ENCODE measurements around the gene PTCHD1.
A peak's percentile ranks its signal among the peaks of the same experiment; 100 is the strongest.

Gene PTCHD1

DNA sequence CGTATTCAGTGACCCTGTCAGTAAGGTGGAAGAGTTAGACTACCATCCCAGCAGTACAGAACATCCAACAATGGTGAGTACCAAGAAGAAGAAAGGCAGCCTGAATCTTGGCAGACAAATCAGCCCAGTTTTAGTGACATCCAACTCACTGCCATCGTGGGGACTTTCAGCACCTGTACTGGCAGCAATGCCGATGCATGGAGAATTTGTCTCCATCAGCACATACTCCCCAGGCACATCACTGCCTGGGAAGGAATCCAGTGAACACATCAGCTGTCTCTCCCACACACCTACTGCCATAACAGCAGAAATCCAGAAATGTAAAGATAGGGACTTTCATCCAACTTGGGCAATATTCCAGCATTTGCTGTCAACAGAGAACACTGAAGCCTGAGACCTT is 29.8 kb downstream of the PTCHD1 start:
- DNase-seq, result no peak

DNA sequence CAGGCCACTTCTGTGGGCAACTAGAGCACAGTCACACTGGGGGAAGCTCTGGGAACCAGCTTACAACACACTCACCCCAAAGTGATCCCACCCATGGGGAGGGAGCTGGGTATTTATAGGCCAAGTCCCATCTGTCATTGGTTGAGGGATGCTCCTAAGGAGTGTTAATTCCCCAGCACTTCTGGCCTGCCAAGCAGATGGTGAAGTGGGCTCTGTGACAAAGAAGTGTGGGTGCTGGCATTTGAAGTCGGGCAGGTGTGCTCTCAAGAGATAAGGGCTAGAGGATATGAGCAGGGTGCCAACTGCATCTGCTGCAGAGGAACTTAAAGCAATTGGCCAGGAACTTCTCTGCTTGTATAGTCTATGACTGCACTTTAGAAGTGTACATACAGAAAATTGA is 30.9 kb downstream of the PTCHD1 start:
- peak; percentile 54 for DNase-seq

- DNase-seq, result peak; percentile 19
Measured at GRCh38 chrX:23366914-23367313, 32.3 kb downstream of the PTCHD1 start.

GRCh38 chrX:23369027-23369426 is 34.4 kb downstream of the PTCHD1 start:
- no peak for DNase-seq

GRCh38 chrX:23372220-23372902 is 37.7 kb downstream of the PTCHD1 start:
- no peak for DNase-seq

DNA sequence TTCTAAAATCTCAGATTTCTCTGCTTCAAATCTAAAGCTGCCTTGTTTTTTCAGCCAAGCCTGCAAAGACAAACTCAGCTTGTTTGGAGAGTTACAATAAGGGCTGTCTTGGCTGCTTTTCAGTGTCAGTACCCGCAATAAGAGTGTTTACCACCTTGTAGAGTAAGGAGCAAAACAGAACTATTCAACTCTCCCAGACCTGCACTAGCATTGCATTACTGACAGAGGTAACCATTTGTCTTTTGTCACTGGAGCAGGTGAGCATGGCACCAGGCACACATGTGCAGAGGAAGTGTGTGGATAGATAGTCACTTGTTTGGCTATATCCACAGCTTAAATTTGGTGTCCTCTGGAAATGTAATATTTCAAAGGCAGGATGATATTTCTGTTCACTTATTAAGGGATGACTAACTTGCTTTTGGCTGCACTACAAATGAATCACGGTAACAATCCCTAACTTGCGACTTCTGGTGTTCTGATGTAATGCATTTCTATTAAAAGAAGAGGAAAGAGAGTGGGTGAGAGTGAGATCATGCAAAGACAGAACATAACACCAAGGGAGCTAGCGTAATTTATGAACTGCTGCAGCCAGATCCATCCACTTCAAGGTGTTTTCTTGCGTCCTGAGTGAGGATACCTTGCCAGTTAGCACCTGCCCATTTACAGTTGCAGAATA is 38.6 kb downstream of the PTCHD1 start:
- no peak for DNase-seq

GRCh38 chrX:23374291-23374690 is 39.6 kb downstream of the PTCHD1 start:
- DNase-seq, result no peak

- no peak for DNase-seq
Measured at GRCh38 chrX:23376581-23376980, 41.9 kb downstream of the PTCHD1 start.

- no peak for DNase-seq
Measured at GRCh38 chrX:23380581-23380980, 45.9 kb downstream of the PTCHD1 start.

- DNase-seq, result peak; percentile 17
Measured at GRCh38 chrX:23381099-23382087, 46.7 kb downstream of the PTCHD1 start.

- DNase-seq, result no peak
Measured at GRCh38 chrX:23382572-23382971, 47.9 kb downstream of the PTCHD1 start.

DNA sequence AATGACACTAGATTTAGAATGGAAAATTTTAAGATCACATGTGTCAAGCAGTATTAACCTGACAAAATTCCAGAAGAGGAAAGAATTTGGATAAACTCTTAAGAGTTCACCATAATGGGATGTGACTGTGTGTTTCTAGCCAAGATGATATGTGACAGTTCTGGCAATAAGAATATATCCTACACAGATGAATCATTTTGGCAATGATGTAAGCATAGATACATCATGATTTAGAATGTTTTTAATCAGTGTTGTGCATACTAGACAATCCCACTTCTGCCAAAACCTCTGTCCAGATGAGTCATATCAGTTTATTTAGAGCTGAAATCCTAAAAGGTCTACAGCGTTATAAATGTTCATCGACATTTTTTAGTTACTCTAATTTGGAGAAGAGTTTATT is 48.8 kb downstream of the PTCHD1 start:
- no peak for DNase-seq

- no peak for DNase-seq
Measured at GRCh38 chrX:23385242-23385641, 50.6 kb downstream of the PTCHD1 start.

GRCh38 chrX:23386260-23386659 is 51.6 kb downstream of the PTCHD1 start:
- no peak for DNase-seq

GRCh38 chrX:23386726-23387125 is 52.1 kb downstream of the PTCHD1 start:
- no peak for DNase-seq

- no peak for DNase-seq
Measured at GRCh38 chrX:23387550-23388184, 53.0 kb downstream of the PTCHD1 start.

DNA sequence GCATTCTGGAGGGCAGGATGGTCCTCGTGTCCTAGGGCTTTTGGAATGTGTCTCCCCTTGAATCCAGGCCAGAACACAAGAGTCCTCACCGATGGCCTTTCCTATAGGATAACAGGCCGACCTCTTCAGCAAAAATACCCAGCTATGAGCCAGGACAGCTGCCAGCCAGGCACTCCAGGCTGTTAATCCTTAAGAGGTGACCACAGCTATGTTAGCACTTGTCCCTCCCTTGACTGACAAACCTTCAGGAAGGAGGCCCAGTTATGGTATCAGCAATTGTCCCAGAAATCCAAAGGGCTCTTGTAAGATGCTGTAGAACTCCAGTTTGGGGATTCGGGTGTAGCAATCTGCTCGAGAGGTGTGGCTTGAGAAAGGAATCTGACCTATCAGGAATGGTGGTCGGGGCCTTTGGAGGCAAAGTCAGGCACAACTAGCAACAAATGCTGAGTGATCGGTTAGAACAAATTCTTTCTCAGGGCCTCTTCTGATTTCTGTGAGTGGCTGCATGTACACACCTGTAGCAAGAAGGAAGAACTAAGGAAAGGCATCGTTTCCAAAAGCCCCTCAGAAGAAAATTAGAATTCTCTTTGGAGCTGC is 54.6 kb downstream of the PTCHD1 start:
- DNase-seq, result no peak

GRCh38 chrX:23390979-23391378 is 56.3 kb downstream of the PTCHD1 start:
- no peak for DNase-seq

DNA sequence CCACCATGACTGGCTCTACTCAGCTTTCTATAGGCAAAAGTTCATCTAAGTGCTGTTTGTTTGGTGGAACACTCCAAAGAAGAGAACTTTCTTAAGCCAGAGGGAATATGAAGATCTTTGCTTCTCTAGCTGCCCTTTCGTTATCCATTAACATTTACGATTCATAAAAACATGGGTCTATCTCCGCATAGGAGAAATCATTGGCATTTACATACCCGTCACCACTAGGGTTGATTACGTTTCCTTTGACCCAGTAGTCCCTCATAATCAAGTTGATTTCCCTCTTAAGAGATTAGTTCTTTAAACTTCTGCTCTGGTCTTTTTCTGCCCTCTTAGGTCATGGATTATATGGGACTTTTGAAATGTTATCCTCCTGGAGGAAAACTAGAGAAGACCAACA is 57.5 kb downstream of the PTCHD1 start:
- no peak for DNase-seq

DNA sequence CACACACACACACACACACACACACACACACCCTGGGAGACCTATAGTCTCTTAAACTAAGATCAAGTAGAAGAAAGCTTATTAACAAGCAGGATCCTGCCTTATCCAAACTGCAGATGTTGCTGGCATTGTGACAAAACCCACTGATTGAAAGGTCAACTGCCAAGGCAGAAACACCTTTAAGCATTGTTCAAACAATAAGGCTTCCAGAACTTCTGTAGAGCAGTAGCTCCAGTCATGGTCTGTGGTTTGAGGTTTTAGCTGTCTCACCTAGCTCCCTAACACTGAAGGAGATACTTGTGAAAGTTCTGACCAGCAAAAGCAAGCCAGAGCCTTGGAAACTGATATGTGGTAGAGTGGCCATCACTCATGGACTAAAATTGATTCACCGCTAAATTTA is 59.8 kb downstream of the PTCHD1 start:
- peak; percentile 51 for DNase-seq

DNA sequence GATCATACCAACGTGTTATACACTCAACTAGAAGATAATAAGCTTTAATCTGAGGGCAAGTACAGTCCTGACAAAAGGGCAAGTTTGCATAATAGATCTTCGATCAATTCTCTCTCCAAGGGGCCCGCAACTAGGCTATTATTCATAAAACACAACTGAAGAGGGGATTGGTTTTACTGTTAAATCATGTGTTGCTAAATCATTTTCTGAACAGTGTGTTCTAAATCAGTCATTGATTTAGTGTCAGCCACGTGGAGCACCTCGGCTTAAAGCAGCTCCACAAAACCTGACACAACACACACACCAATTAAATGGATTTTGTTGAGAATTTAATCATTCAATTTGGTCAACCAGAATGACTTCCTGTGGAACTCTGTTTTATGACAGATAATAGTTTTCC is 61.6 kb downstream of the PTCHD1 start:
- no peak for DNase-seq

- no peak for DNase-seq
Measured at GRCh38 chrX:23398570-23398969, 63.9 kb downstream of the PTCHD1 start.

GRCh38 chrX:23403849-23404248 is 69.2 kb downstream of the PTCHD1 start:
- DNase-seq, result peak; percentile 7

Measured in hematopoietic multipotent progenitor cell treated with erythropoietin and hydrocortisone succinate and interleukin-3 and kit ligand, for 8 days (in vitro differentiated cells).